ENCODE results near the gene ARL8A. TPM values are rescaled to one million over a fixed set of nuclear protein-coding genes. Genes with fewer than 3 reads are reported as not detected.
"Not testable (repeated sequence)": the region's sequence is repeated elsewhere in the genome, so short reads cannot be mapped to it uniquely, and the experiment has no call there.

The ARL8A gene
- polyA plus RNA-seq, 4 donors: 43.9 to 49.3 (median 44.9) TPM

GRCh38 chr1:202122639-202123335, 21.8 kb downstream of the ARL8A start, which contains the start of gene GPR37L1:
GPR37L1 (plus strand) TSS chr1:202122917; CDS start chr1:202122964, 47 bp downstream.
- DNase-seq (ENCODE audit: low read depth in 4 of 4, low spot score in 2 of 4): no peak

DNA sequence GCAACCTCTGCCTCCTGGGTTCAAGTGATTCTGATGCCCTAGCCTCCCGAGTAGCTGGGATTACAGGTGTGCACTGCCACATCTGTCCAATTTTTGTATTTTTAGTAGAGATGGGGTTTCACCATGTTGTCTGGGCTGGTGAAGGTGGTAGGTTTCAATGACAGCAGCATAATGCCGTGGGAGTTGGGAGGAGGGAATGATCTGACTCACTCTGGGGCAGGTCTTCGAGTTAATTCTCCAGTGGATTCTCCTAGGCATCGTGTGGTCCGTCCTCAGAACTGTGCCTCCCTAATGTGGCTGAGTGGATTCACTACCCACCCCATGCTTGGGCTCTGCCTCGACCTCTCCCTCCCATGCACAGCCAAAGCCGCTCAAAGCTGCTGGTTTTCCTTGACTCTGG, 23.5 kb downstream of the ARL8A start:
- DNase-seq (ENCODE audit: low read depth in 4 of 4, low spot score in 2 of 4): no peak

DNA sequence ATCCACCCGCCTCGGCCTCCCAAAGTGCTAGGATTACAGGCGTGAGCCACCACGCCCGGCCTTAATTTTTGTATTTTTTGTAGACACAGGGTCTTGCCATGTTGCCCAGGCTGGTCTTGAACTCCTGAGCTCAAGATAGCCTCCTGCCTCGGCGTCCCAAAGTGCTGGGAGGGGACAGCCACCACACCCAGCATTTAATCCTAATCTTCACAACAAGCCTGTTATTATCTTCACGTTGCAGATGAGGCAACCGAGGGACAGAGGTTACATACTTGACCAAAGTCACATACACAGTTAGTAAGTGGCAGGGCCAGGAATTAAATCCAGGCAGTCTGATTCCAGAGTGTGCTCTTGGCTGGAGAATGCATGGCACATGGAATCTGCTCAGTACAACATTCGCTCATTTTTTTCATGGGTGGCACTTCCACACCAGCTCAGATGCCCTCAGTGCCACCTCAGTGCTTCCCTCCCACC, 26.6 kb downstream of the ARL8A start:
- DNase-seq (ENCODE audit: low read depth in 4 of 4, low spot score in 2 of 4): no peak

DNA sequence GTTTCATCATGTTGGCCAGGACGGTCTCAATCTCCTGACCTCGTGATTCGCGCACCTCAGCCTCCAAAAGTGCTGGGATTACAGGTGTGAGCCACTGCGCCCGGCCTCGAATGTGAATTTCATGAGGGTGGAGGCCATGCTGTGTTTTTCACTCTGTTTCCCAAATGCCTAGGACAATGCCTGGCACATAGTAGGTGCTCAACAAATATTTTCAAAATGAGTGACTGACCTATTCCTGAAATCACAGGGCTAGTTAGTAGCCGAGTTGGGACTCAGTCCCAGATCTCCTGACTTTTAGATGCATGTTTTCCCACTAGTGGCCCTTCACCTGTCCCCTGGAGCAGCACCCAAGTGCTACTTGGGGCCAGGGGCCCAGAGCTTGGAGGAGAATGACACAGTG, 28.2 kb downstream of the ARL8A start:
- no peak for DNase-seq (ENCODE audit: low read depth in 4 of 4, low spot score in 2 of 4)

- no peak for DNase-seq (ENCODE audit: low read depth in 4 of 4, low spot score in 2 of 4)
Measured at GRCh38 chr1:202113690-202114300, 30.7 kb downstream of the ARL8A start.

- no peak for DNase-seq (ENCODE audit: low read depth in 4 of 4, low spot score in 2 of 4)
Measured at GRCh38 chr1:202112859-202113689, 31.5 kb downstream of the ARL8A start.

GRCh38 chr1:202111589-202111988, 32.9 kb downstream of the ARL8A start:
- not testable (repeated sequence) for DNase-seq (ENCODE audit: low read depth in 4 of 4, low spot score in 2 of 4)

GRCh38 chr1:202110977-202111376, 33.6 kb downstream of the ARL8A start:
- DNase-seq (ENCODE audit: low read depth in 4 of 4, low spot score in 2 of 4): no peak

- no peak for DNase-seq (ENCODE audit: low read depth in 4 of 4, low spot score in 2 of 4)
Measured at GRCh38 chr1:202107801-202108731, 36.5 kb downstream of the ARL8A start.

- no peak for DNase-seq (ENCODE audit: low read depth in 4 of 4, low spot score in 2 of 4)
Measured at GRCh38 chr1:202107321-202107761, 37.2 kb downstream of the ARL8A start.

- no peak for DNase-seq (ENCODE audit: low read depth in 4 of 4, low spot score in 2 of 4)
Measured at GRCh38 chr1:202106340-202107254, 37.9 kb downstream of the ARL8A start.

DNA sequence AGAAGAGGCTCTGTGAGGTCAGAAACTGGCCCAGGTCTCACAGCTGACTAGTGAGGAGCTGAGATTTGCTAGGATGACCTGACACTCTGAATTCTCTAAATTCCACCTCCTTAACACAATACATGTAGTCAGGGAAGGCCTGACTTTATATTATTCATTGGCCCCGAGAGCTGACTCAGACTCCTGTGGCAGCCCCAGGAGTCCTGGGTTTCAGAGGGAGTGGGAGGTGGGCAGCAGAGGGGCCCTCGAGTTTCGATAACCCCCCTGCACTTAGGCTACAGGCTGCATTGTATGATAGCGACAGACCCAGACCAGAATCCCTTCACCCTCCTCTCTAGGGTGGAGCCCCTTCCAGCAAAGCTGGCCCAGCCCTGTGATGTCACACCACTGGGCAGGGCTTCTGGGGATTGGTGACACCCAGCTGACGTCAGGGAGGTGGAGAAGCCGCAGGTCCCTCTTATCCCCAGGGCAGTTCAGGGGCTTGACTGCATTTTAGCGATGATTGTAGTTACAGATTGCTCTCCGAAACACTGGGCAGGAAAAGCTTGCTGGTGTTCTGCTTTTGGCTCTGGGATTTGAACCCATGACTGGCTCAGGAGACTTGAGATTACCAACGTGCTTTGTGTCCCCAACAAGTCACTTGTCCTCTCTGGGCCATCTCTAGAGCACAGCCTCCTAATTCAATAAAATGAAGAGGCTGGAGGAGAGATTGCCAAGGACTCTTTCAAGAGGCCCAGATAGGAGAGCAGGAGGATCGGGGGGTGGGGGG, 38.8 kb downstream of the ARL8A start:
- no peak for DNase-seq (ENCODE audit: low read depth in 4 of 4, low spot score in 2 of 4)

- no peak for DNase-seq (ENCODE audit: low read depth in 4 of 4, low spot score in 2 of 4)
Measured at GRCh38 chr1:202104073-202104472, 40.5 kb downstream of the ARL8A start.

DNA sequence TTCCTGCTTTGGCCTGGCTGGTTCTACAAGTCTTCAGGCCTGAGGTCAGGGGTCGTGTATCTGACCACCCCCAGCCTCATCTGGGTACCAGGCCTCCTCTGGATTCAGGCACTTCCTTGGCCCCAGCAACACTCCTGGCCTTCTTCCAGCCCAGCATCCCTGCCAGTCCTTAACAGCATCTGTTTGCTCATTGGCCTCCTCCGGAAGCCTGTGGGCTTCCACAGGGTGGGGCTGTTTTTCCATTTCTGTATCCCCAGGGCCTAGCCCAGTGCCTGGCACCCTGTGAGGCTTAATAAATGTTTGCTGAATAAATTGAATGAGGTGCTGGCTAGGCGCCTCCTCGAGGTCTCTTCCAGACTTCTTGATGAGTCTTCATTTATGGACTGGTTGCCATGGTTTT, 43.4 kb downstream of the ARL8A start:
- no peak for DNase-seq (ENCODE audit: low read depth in 4 of 4, low spot score in 2 of 4)

GRCh38 chr1:202093858-202094257, 50.7 kb downstream of the ARL8A start:
- DNase-seq (ENCODE audit: low read depth in 4 of 4, low spot score in 2 of 4): no peak

- no peak for DNase-seq (ENCODE audit: low read depth in 4 of 4, low spot score in 2 of 4)
Measured at GRCh38 chr1:202090994-202091393, 53.5 kb downstream of the ARL8A start.

- no peak for DNase-seq (ENCODE audit: low read depth in 4 of 4, low spot score in 2 of 4)
Measured at GRCh38 chr1:202088206-202088605, 56.3 kb downstream of the ARL8A start.

DNA sequence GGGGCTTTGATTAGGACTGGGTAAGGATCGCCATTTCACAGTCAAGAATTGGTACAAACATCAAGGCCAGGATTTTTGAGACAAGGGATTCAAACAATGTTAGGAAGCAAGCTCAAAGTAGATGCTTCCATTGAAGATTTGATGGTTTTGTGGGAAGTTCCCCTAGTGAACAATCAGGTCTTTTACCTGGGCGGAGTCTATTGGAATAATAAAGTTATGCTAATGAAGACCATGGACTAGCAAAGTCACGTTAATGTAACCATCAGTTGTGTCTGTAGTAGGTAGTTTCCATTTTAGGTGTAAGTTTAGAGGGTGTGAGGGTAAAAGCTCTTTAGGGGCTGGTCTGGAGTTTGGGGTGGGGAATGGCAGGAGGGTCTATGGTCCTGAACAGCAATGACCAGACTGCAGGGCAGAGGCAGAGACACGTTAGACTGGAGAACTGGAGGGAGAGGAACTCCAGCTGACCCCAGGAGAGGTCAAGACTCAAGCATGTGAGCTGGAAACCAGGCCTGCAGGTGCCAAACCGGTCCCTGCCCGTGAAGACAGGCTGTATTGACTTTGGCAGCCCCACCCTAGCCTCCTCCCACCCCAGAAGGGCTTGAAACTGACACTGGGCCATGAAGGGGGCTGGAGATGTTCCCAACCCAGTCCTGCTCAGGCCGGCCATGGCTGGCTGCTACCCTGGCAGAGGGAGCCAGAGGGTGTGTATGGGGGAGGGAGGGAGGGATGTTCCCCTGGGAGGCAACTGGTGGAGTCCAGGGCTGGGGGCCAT, 57.8 kb downstream of the ARL8A start:
- no peak for DNase-seq (ENCODE audit: low read depth in 4 of 4, low spot score in 2 of 4)

All from left renal cortex interstitium (tissue), 4 donors.